Fibroblast of the conjunctiva (primary cell): Measurements from ENCODE around the gene BDH1.
A peak's percentile ranks its signal among the peaks of the same experiment; 100 is the strongest.
"Not testable (repeated sequence)": the region's sequence is repeated elsewhere in the genome, so short reads cannot be mapped to it uniquely, and the experiment has no call there.

ENCODE experiments used
- DNase-seq: peaks from one replicate; pipeline ENCODE4 v3.0.0-alpha.2; 2010; ENCODE audit warnings: low read depth

The BDH1 gene

DNA sequence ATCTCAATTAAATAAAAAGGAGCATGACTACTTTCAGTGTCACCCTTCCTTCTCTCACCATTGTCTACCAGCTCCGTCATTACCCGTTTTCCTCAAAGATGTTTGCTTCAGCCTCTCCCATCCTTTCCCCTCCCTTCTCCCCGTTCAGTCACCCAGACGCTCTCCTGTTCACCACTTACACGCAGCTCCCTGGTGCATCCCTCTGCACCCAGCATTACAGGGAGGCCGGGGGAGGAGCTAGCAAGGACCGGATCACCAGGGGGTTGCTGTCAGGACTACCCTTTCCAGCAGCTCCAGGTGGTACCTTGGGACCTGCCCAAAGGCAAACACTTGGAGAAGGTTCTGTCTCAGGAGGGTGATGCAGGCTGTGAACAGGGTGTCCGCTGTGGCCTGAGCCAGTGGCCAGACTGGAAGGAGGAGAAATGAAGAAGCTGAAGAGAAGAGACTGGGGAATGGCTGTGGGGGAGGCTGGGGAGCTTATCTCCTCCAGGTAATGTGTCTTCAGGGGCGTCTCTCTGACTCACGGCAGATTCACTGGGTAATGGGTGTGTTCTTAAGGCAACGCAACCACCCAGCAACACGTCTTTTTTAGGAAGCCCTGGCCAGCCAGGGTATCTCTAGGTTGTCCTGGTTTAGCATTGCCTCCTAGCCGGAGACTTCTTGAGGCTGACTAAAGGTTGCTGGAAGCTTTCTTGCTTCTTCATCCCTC is 21.8 kb upstream of the BDH1 start:
- DNase-seq: no peak

DNA sequence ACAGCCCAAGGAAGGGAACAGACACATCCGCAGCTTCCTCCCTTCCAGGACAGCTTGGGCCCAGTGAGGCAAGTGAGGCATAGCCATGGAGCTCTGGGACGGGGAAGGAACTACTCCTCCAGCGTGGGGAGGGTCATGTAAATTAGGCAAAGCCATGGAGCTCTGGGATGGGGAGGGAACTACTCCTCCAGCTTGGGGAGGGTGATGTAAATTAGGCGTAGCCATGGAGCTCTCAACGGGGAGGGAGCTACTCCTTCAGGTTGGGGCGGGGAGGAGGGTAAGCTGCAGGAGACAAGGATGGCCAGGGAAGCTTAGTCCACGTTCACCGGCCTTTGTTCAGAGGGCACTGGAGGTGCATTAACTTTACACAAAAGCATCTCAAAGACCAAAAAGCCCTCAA is 21.1 kb upstream of the BDH1 start:
- DNase-seq: no peak

DNA sequence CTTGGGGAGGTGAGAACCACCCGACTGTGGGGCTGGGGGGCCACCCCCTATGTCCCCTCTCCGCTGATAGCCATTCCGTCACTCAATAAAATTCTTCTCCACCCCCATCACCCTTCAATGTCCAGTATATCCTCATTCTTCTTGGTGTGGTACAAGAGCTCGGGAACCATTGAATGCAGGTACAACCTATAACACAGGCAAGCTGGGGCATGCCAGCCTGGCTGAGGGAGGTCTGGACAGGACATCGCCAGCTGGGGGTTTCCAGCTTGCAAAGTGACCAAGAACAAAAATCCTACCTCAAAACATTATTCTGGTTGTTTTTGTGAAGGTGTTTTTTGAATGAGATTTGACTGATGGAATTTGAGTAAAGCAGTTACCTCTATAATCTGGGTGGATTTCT is 19.6 kb upstream of the BDH1 start:
- DNase-seq: no peak

DNA sequence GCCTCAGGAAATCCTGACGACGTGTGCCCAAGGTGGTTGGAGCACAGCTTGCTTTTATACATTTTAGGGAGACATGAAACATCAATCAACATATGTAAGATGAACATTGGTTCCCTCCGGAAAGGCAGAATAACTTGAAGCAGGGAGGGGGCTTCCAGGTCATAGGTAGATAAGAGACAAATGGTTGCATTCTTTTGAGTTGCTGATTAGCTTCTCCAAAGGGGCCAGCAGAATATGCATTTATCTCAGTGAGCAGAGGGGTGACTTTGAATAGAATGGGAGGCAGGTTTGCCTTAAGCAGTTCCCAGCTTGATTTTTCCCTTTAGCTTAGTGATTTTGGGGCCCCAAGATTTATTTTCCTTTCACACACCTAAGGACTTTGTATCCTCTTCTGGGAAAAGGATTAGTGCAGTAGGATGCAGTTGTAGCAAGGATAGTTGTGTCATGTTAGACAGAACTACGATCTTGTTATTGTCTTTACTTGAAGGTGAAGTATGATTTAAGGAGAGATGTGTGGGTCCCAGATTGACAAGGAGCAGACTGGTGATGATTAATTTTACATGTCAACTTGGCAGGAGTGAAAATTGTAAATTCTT is 18.7 kb upstream of the BDH1 start:
- not testable (repeated sequence) for DNase-seq

DNA sequence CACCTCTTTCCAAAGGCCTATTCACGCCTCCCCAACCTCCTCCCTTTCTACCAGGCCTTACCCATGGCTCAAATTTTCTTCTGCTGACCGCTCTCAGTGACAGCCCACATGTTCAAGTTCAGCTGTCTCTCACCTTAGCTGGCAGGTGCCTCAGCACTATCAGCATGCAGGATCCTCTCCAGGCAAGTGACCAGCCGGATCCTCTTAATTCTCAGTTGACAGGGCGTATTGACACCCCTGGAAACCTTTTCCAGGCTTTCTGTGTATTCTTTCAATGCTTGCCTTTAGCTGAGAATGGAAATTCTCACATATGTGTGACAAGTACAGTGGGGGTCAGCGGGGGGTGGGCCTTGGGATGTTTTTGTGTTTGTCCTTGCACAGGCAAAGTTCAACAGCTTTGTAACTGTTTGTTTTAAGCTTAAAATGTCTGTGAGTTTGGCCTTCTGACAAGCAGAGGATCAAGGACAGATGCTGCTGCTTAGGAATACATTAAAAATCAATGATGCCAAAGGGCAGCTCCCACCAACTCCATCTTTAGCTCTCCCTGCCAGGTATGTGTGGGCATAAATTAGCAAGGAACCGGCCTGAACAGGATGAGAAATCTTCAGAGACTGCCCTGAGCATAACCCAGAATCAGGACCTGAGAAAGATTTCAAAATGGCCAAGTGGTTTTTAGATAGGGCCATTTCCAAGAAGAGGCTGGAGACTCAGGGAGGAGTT is 17.4 kb upstream of the BDH1 start:
- DNase-seq: no peak

DNA sequence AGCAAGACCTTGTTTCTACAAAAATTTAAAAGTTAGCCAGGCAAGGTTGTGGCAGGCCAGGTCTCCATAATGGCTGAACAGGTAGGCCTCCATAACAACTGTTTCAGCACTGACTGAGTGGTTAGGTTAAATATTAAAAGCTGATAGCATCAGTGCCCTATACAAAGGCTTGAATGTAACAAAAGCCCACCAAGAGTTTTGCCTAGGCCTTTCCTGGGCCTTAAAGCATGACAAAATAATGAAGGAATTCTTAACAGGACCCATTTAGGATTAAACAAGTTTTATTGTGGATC is 16.1 kb upstream of the BDH1 start:
- DNase-seq: not testable (repeated sequence)

DNA sequence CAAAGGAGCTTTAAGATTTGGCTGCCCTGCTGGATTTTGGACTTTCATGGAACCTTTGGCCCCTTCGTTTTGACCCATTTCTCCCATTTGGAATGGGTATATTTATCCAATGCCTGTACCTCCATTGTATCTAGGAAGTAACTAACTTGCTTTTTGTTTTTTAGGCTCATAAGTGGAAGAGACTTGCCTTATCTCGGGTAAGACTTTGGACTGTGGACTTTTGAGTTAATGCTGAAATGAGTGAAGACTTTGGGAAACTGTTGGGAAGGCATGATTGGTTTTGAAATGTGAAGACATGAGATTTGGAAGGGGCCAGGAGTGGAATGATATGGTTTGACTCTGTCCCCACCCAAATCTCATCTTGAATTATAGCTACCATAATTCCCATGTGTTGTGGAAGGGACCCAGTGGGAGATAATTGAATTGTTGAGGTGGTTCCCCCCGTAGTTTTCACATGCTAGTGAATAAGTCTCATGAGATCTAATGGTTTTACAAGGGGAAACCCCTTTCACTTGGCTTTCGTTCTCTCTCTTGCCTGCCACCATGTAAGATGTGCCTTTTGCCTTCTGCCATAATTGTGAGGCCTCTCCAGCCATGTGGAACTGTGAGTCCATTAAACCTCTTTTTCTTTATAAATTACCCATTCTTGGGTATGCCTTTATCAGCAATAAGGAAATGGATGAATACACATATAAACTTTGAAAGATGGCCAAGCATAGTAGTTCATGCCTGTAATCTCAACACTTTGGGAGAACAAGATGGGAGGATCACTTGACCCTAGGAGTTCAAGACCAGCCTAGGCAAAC is 15.5 kb upstream of the BDH1 start:
- not testable (repeated sequence) for DNase-seq

DNA sequence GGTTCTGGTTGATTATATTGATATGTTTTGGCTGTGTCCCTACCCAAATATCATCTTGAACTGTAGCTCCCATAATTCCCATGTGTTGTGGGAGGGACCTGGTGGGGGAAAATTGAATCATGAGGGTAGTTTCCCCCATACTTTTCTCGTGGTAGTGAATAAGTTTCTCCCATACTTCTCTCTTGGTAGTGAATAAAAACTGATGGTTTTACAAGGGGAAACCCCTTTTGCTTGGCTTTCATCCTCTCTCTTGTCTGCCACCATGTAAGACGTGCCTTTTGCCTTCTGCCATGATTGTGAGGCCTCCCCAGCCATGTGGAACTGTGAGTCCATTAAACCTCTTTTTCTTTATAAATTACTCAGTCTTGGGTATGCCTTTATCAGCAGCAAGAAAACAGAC is 13.7 kb upstream of the BDH1 start:
- DNase-seq: not testable (repeated sequence)

DNA sequence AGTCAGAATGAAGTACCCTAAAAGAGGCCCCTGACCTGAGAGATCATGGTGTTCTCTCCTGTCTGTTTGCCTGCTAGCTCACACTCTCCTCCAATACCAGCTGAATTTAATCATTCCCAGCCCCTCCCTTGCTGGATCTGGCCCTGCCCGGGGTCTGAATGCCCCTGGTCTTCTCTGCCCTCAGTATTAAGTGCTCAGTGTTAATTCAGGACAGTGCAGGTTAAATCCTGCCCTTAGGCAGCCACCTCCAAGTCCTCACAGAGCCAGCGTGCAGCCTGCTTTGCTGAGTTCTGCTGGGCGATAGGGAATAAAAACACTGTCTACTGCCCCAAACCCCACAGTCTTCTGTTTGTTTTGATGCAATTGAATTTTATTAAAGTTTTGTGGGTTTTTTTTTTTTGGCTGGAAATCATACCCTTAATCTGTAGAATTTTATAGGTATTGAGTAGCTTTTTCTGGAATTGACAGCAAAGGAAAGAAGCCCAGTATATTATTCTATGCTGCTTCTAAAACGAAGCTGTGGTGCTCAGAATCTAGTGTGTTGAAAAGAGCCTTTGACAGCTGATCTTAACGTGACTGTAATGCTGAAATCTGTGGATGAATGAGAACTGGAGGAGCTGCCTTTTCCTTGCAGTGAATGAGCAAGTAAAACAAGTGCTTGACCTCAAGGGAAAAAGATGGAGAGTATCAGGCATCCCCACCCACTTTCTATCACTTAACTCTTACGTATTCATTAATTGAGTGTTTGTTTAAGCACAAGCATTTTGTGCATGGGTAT is 12.3 kb upstream of the BDH1 start:
- DNase-seq: no peak

DNA sequence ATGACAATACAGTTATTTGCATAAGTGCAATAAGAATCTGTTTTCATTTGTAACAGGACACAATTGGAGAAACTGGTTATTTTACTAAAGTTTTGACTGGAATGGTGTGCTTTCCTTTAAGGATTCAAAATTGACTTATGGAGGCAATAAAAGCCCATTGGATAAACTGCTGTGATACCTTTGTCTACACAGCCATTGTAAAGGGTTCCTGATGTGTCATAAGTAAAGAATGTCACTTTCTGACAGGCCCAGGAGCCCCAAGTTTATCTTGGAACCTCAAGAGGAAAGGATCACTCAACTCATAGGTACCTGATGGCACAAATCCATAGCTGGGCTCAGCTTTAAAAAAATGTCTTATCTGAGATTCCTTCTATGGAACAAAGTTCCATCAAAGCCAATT is 10.4 kb upstream of the BDH1 start:
- DNase-seq: not testable (repeated sequence)

DNA sequence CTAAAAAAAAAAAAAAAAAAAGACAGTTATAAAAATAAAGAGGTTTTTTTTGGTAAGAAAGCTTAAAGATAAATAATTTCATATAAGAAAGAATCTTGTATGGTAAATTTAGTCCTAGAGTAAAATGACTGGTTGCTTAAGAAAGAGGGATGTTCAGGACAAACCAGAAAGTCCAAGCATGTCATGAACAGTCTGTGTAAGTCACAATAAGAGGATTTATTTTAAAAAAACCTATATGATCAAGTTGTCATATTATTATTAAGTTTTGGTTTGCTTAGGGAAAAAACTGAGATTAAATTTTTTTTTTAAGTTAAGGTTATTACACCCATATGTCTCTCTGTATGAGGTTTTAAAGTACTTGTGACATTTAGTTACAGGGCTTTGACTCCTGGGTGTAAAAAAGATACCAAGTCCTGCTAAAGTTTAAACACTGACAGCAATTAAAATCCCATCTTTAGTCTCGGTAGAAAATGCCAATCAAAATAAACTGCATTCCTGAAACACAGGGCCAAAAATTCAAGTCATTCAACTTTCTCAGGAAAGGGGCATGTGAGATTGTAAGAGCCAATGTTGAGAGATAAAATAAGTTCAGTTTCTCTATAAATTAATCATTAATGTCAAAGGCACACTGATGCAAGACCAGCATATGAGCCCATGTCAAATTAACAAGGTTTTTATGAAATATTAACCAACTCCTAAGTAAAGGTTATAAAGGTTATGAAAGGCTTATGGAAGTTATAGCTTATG is 8.5 kb upstream of the BDH1 start:
- DNase-seq: no peak

DNA sequence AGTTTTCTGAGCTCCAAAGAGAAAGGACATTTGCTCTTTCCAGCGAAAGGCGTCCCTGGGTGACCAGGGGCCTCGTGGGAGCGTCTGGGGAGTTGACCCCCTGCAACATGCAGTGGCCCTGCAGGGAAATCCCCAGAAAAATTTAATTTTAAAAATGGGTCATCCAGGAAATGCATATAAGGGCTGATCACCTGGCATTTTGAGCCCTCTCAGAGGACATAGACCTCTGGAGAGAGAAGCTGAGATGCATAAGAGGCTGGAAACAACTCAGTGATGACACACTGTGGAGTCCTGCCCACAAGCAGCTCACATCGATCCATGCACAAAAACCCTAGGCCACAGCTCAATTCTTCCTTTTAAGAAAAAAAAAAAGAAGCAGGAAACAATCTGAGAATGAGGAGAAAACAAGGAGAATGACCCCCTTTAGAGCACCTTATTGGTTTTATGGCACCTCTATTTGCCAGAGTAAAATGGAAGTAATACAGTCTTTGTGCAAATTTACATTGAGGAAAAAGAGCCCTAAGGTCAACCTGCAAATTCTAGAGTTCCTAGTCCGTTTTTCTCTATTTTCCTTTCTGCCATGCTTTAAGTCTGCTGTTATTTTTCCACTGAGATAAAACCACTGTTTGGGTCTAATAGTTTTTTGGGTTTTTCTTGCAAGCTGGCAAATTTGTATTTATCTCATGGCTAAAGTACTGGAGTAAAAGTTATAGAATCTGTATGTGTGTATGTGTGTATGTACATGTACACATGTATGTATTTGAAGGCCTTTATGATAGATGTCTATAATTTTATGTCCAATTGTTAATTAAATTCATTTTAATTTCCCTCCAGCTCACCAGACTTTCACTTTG is 6.9 kb upstream of the BDH1 start:
- DNase-seq: no peak

DNA sequence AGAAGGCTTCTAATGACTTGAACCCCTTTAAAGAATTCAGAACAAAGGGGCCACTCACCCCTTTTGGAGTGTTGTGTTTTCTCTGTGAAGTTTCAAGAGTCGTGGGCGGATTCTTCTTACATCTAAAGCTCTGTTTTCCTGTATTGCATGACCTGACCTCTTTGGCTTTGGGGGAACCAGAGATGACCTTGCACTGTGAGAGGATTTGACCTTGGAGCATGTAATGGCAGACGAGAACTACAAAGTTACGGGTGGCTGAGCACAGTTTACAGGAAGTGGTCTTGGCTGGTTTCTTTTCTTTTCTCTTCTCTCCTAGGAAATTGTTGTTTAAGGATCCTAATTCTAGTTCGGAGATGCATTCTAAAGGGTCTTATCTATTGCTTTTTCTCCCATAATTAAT is 6.2 kb upstream of the BDH1 start:
- no peak for DNase-seq

DNA sequence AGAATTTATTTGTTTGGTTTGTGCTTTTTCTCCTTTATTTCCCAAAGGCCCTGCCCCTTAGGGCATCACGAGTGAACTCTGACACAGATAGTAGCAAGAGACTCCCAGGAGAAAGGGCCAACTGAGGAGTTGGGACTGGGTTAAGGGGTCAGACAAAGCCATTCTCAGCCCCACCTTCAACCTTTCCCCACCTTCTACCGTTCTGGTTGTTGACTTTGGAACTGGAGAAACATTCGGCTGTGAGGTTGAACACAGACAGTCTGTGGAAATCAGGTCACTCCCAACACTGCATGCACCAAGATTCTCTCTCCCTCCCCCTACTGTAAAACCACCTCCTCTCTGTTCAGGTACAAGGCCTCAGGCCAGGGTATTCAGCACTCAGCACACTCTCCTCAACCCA is 3.9 kb upstream of the BDH1 start:
- no peak for DNase-seq

DNA sequence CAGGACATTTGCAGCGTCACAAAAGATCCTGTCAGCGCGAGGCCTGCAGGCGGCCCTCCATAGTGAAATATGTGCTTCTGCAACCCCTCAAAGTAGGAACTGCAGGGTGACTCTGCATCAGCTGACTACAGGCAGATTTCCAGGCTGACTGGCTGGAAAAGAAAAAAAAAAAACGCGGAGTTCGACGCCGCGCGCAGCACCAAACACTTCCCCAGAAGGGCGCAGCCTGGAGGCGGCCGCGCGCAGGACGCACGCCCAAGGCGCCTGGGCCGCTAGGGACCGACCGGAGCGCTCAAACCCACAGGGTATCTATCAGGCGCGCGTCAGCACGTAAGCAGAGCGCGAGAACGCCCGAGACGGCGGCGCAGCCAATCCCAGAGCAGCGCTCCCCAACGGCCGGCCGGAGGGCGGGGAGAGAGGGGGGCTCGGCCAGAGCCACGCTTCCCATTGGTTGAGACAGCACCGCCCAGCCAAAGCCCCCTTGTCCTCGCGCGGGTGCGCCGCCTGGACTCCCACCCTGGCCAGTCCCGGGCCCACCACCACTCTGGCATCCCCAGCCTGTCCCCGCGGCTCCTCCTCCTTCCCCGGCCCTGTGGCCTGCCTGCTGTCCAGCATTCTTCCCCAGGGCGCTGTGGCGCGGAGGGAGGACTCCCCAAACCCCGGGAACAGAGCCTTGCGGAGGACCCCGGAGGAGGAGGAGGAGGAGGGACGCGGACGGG is 1.0 kb downstream of the BDH1 start:
- peak; percentile 92 for DNase-seq

DNA sequence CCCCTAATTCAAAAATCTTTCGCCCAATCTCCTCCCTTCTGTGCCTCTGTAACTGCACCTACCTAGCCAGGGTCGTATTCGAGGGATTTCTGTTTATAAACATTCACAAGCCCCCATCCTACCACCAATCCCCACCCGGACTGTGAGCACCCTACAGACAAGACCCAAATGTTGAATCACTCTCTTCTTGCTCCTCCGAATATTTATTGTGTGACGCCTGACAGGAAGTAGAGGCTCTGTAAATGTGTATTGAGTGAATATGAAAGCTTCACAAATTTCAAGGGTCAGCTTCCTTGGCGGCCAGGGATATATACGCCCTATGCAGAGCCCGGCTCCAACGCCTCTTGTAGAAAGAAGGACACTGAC is 1.6 kb downstream of the BDH1 start:
- no peak for DNase-seq

DNA sequence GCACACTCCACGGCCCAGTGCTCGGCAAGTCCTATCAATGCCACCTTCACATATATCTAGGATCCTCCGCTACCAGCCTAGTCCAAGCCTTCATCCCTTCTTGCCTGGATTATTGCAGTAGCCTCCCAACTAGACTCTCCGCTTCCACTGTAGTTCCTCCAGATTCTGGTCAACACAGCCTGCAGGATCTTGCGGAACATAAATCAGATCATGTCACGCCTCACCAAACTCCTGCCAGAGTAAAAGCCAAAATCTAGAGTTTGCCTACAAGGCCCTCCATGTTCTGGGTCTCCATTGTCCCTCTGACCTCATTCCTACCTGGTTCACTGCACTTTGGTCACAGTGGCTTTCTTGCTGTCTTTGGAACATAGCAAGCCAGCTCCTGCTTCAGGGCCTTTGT is 3.6 kb downstream of the BDH1 start:
- no peak for DNase-seq

DNA sequence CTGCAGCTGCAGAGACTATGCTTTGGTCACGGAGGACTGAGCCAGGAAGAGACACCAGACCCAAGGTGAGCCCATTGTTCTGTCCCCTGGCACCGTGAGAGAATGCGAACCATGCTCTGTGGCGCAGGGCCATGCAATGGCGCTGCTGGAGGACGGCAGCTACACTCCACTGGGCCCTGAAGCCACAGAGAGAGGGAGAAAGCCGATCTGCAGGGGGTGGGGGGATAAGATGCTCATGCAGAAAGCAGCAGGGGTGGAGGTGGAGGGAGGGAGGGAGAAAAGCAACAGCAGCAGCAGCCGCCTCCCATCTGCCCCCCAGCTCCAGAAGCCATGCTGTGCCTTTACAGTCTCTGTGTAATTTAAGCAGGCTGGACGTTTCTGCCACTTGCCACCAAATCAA is 5.3 kb downstream of the BDH1 start:
- DNase-seq: no peak

DNA sequence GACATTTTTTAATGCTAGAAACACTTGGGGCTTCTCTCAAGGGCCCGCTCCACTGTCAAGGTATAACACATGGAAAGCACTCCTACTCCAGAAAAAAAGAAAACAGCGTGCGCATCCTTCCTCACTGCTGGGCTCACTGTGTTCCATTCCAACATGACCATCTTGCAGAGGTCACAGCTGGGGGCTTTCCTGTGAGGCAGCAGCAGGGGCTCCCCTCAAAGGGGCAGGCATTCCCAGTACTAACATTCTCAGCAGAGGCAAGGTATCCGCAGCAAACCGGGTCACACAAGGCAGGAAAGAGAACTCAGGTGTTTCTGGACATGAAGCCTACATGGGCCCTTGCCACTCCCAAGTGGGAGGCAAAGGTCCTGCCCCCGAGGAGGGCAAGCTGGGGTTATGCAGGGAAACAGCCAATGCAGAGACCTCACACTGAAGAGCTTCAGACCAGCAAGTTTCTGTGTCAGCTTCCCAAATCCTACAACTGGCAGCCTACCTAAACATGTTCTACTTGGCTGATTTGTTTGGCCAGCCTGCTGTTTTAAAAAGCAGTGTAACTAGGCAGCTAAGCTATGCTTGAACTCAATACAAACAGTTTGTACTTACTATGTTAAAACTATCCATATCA is 6.4 kb downstream of the BDH1 start:
- no peak for DNase-seq
